GM23338 (cell line): ENCODE measurements around the gene SLC23A2. TPM values are rescaled to one million over a fixed set of nuclear protein-coding genes. Genes with fewer than 3 reads are reported as not detected.

Source experiments
- ATAC-seq: fragments of 200-7000 bp; cut with Tn5 transposase; 3 replicates; pipeline ENCODE4 v1.9.1; 2020
- DNase-seq: peaks from one replicate; pipeline ENCODE4 v3.0.0-alpha.2; 2015; ENCODE audit warnings: low spot score
- H2AFZ ChIP-seq: fragments of 200-600 bp; sonication (generic); 2 replicates; pipeline ENCODE4 v1.8.0; 2016; ENCODE audit warnings: antibody characterized with exemption, mild to moderate bottlenecking, moderate library complexity
- H3F3A ChIP-seq: fragments of 200-600 bp; sonication (generic); replicated peaks from 2 replicates; pipeline ENCODE4 v1.8.0; 2017; ENCODE audit warnings: antibody characterized with exemption, mixed run types, low read depth
- H3K27ac ChIP-seq: fragments of 200-600 bp; sonication (generic); 2 replicates; pipeline ENCODE4 v1.6.1; 2016; ENCODE audit warnings: low read depth
- H3K27me3 ChIP-seq: fragments of 200-600 bp; sonication (generic); 2 replicates; pipeline ENCODE4 v1.8.0; 2016; ENCODE audit warnings: mild to moderate bottlenecking, mixed run types, moderate library complexity; ENCODE audit not compliant: insufficient read depth
- H3K36me3 ChIP-seq: fragments of 200-600 bp; sonication (generic); 2 replicates; pipeline ENCODE4 v1.8.0; 2016; ENCODE audit warnings: mild to moderate bottlenecking; ENCODE audit not compliant: insufficient read depth
- H3K4me1 ChIP-seq: fragments of 200-600 bp; sonication (generic); 2 replicates; pipeline ENCODE4 v1.8.0; 2016; ENCODE audit warnings: mild to moderate bottlenecking, moderate library complexity; ENCODE audit not compliant: insufficient read depth
- H3K4me2 ChIP-seq: fragments of 200-600 bp; sonication (generic); 2 replicates; pipeline ENCODE4 v1.7.1; 2017; ENCODE audit warnings: mixed run types
- H3K4me3 ChIP-seq: fragments of 200-600 bp; sonication (generic); 2 replicates; pipeline ENCODE4 v1.6.1; 2016; ENCODE audit warnings: mixed run types
- H3K79me2 ChIP-seq: fragments of 200-600 bp; sonication (generic); replicated peaks from 2 replicates; pipeline ENCODE4 v1.8.0; 2017; ENCODE audit warnings: mild to moderate bottlenecking; ENCODE audit not compliant: insufficient read depth
- H3K9me2 ChIP-seq: fragments of 200-600 bp; sonication (generic); 2 replicates; pipeline ENCODE4 v1.8.0; 2017; ENCODE audit not compliant: insufficient read depth
- H4K20me1 ChIP-seq: fragments of 200-600 bp; sonication (generic); replicated peaks from 2 replicates; pipeline ENCODE4 v1.8.0; 2017; ENCODE audit warnings: mild to moderate bottlenecking; ENCODE audit not compliant: insufficient read depth
- H3K27ac Mint-ChIP-seq: 2 replicates; pipeline ENCODE4 v1.8.0; 2020; ENCODE audit warnings: inconsistent platforms, mild to moderate bottlenecking, moderate library complexity, mixed read lengths
- H3K27me3 Mint-ChIP-seq: 3 replicates; pipeline ENCODE4 v1.8.0; 2022; ENCODE audit warnings: low read depth, mild to moderate bottlenecking, moderate library complexity, mixed read lengths, inconsistent platforms; ENCODE audit not compliant: insufficient read depth, poor library complexity
- H3K36me3 Mint-ChIP-seq: 3 replicates; pipeline ENCODE4 v1.8.0; 2021; ENCODE audit warnings: low read depth, mild to moderate bottlenecking, inconsistent platforms, moderate library complexity, mixed read lengths
- H3K4me1 Mint-ChIP-seq: 3 replicates; pipeline ENCODE4 v1.8.0; 2020; ENCODE audit warnings: mild to moderate bottlenecking, inconsistent platforms, mixed read lengths
- H3K4me3 Mint-ChIP-seq: 3 replicates; pipeline ENCODE4 v1.8.0; 2021; ENCODE audit warnings: moderate library complexity, mild to moderate bottlenecking, inconsistent platforms, mixed read lengths
- H3K9me3 Mint-ChIP-seq: 3 replicates; pipeline ENCODE4 v1.8.0; 2020; ENCODE audit warnings: moderate library complexity, mild to moderate bottlenecking, inconsistent platforms, mixed read lengths
- CREB1 ChIP-seq: fragments of 250-450 bp; sonication (Bioruptor Pico); IDR thresholded peaks from 2 replicates; pipeline ENCODE4 v1.5.0; 2020; ENCODE audit warnings: low read depth, mild to moderate bottlenecking, moderate library complexity
- CTCF ChIP-seq, 2 experiments: fragments of 200-600 bp in 1 of 2; sonication (generic) in 1 of 2; conservative IDR thresholded peaks; 2 replicates each; pipeline versions ENCODE4 v1.5.1 to v1.6.1; 2016 to 2017; ENCODE audit warnings: antibody characterized with exemption in 2 of 2, low read depth in 2 of 2, mild to moderate bottlenecking in 2 of 2, moderate library complexity in 1 of 2
- ETS1 ChIP-seq: IDR thresholded peaks from 2 replicates; pipeline ENCODE4 v1.6.1; 2016; ENCODE audit warnings: antibody characterized with exemption
- EZH2 ChIP-seq: fragments of 200-600 bp; sonication (generic); IDR thresholded peaks from one replicate; pipeline ENCODE4 v1.8.0; 2017; ENCODE audit warnings: antibody characterized with exemption, mild to moderate bottlenecking, low read depth; ENCODE audit not compliant: unreplicated experiment
- EZH2phosphoT487 ChIP-seq: fragments of 200-600 bp; sonication (generic); IDR thresholded peaks from one replicate; pipeline ENCODE4 v1.8.1; 2018; ENCODE audit warnings: antibody characterized with exemption; ENCODE audit not compliant: unreplicated experiment
- JUNB ChIP-seq: IDR thresholded peaks from one replicate; pipeline ENCODE4 v1.6.1; 2016; ENCODE audit warnings: antibody characterized with exemption; ENCODE audit not compliant: unreplicated experiment
- NANOG ChIP-seq: IDR thresholded peaks from 2 replicates; pipeline ENCODE4 v1.6.1; 2016; ENCODE audit warnings: antibody characterized with exemption, borderline replicate concordance
- POLR2AphosphoS5 ChIP-seq: IDR thresholded peaks from 2 replicates; pipeline ENCODE4 v1.6.1; 2016; ENCODE audit warnings: antibody characterized with exemption, low read depth
- STAT1 ChIP-seq: IDR thresholded peaks from one replicate; pipeline ENCODE4 v1.6.1; 2016; ENCODE audit warnings: antibody characterized with exemption; ENCODE audit not compliant: unreplicated experiment
- ZNF114 ChIP-seq: fragments of 250-450 bp; sonication (Bioruptor Pico); IDR thresholded peaks from 2 replicates; pipeline ENCODE4 v1.5.0; 2020; ENCODE audit warnings: mild to moderate bottlenecking, moderate library complexity
- ZNF331 ChIP-seq: fragments of 250-450 bp; sonication (Bioruptor Pico); IDR thresholded peaks from 2 replicates; pipeline ENCODE4 v1.5.0; 2020; ENCODE audit warnings: low read depth, mild to moderate bottlenecking, moderate library complexity
- polyA plus RNA-seq: library from polyadenylated mRNA; unstranded; fragments of >200 nt; fragmentation: Nextera tagmentation; extraction: Ambion mirVana; gene quantifications from 2 replicates; pipeline ENCODE4 v1.2.1, GENCODE V29; 2016
- total RNA-seq: library from RNA; depleted of rRNA; stranded (reverse); fragments of >200 nt; shearing (Covaris generic); gene quantifications from 2 replicates; pipeline ENCODE4 v1.2.3, GENCODE V29; 2014
- TF ChIP-seq, protein P1 (sequence below): IDR thresholded peaks from one replicate; pipeline ENCODE4 v1.6.1; 2018; ENCODE audit warnings: antibody characterized with exemption; ENCODE audit not compliant: unreplicated experiment
- TF ChIP-seq, protein P2 (sequence below): fragments of 250-450 bp; sonication (Bioruptor Pico); IDR thresholded peaks from 2 replicates; pipeline ENCODE4 v1.5.0; 2020; ENCODE audit warnings: mild to moderate bottlenecking, moderate library complexity

The SLC23A2 gene
- total and polyA plus RNA-seq, 2 experiments from 2014 or later, result 4.4 to 20.2 TPM

- no peaks in the 10 kb centered on the region for H3K9me3 Mint-ChIP-seq
- H3K4me1 ChIP-seq, result peaks cover 4% of the 10 kb centered on the region; the same call in 1 of the 2 replicates
- H3K27ac Mint-ChIP-seq, result no peak overlapping the region
These were observed 69.2 kb downstream of the SLC23A2 start for GRCh38 chr20:4932061-4932460.

More at GRCh38 chr20:4932061-4932460, 69.2 kb downstream of the SLC23A2 start:
- Mint-ChIP-seq H3K4me1 (peaks cover 15% of the 10 kb centered on the region), H3K27me3 (peaks cover 2% of the 10 kb centered on the region), H3K4me3 (no peak overlapping the region), H3K36me3 (no peaks in the 10 kb centered on the region)
- ATAC-seq (no peak), DNase-seq (no peak)
- TF ChIP-seq POLR2AphosphoS5 (no peak), ETS1 (no peak), EZH2 (no peak), CREB1 (no peak), STAT1 (no peak), ZNF331 (no peak), NANOG (no peak), EZH2phosphoT487 (no peak), CTCF (conservative IDR thresholded peaks at IDR 0.05; ENCODE audit: low read depth in 2 of 2) (no peak), JUNB (no peak), ZNF114 (CRISPR knock-in tag) (no peak)
- TF ChIP-seq, protein P1, sequence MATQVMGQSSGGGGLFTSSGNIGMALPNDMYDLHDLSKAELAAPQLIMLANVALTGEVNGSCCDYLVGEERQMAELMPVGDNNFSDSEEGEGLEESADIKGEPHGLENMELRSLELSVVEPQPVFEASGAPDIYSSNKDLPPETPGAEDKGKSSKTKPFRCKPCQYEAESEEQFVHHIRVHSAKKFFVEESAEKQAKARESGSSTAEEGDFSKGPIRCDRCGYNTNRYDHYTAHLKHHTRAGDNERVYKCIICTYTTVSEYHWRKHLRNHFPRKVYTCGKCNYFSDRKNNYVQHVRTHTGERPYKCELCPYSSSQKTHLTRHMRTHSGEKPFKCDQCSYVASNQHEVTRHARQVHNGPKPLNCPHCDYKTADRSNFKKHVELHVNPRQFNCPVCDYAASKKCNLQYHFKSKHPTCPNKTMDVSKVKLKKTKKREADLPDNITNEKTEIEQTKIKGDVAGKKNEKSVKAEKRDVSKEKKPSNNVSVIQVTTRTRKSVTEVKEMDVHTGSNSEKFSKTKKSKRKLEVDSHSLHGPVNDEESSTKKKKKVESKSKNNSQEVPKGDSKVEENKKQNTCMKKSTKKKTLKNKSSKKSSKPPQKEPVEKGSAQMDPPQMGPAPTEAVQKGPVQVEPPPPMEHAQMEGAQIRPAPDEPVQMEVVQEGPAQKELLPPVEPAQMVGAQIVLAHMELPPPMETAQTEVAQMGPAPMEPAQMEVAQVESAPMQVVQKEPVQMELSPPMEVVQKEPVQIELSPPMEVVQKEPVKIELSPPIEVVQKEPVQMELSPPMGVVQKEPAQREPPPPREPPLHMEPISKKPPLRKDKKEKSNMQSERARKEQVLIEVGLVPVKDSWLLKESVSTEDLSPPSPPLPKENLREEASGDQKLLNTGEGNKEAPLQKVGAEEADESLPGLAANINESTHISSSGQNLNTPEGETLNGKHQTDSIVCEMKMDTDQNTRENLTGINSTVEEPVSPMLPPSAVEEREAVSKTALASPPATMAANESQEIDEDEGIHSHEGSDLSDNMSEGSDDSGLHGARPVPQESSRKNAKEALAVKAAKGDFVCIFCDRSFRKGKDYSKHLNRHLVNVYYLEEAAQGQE, result no peak
- TF ChIP-seq, protein P2, sequence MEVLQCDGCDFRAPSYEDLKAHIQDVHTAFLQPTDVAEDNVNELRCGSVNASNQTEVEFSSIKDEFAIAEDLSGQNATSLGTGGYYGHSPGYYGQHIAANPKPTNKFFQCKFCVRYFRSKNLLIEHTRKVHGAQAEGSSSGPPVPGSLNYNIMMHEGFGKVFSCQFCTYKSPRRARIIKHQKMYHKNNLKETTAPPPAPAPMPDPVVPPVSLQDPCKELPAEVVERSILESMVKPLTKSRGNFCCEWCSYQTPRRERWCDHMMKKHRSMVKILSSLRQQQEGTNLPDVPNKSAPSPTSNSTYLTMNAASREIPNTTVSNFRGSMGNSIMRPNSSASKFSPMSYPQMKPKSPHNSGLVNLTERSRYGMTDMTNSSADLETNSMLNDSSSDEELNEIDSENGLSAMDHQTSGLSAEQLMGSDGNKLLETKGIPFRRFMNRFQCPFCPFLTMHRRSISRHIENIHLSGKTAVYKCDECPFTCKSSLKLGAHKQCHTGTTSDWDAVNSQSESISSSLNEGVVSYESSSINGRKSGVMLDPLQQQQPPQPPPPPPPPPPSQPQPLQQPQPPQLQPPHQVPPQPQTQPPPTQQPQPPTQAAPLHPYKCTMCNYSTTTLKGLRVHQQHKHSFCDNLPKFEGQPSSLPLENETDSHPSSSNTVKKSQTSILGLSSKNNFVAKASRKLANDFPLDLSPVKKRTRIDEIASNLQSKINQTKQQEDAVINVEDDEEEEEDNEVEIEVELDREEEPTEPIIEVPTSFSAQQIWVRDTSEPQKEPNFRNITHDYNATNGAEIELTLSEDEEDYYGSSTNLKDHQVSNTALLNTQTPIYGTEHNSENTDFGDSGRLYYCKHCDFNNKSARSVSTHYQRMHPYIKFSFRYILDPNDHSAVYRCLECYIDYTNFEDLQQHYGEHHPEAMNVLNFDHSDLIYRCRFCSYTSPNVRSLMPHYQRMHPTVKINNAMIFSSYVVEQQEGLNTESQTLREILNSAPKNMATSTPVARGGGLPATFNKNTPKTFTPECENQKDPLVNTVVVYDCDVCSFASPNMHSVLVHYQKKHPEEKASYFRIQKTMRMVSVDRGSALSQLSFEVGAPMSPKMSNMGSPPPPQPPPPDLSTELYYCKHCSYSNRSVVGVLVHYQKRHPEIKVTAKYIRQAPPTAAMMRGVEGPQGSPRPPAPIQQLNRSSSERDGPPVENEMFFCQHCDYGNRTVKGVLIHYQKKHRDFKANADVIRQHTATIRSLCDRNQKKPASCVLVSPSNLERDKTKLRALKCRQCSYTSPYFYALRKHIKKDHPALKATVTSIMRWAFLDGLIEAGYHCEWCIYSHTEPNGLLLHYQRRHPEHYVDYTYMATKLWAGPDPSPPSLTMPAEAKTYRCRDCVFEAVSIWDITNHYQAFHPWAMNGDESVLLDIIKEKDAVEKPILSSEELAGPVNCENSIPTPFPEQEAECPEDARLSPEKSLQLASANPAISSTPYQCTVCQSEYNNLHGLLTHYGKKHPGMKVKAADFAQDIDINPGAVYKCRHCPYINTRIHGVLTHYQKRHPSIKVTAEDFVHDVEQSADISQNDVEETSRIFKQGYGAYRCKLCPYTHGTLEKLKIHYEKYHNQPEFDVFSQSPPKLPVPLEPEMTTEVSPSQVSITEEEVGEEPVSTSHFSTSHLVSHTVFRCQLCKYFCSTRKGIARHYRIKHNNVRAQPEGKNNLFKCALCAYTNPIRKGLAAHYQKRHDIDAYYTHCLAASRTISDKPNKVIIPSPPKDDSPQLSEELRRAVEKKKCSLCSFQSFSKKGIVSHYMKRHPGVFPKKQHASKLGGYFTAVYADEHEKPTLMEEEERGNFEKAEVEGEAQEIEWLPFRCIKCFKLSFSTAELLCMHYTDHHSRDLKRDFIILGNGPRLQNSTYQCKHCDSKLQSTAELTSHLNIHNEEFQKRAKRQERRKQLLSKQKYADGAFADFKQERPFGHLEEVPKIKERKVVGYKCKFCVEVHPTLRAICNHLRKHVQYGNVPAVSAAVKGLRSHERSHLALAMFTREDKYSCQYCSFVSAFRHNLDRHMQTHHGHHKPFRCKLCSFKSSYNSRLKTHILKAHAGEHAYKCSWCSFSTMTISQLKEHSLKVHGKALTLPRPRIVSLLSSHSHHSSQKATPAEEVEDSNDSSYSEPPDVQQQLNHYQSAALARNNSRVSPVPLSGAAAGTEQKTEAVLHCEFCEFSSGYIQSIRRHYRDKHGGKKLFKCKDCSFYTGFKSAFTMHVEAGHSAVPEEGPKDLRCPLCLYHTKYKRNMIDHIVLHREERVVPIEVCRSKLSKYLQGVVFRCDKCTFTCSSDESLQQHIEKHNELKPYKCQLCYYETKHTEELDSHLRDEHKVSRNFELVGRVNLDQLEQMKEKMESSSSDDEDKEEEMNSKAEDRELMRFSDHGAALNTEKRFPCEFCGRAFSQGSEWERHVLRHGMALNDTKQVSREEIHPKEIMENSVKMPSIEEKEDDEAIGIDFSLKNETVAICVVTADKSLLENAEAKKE (CRISPR knock-in tag), result no peak
- Histone ChIP-seq H3K27ac (peak overlapping the region; percentile 56; the same call in 1 of the 2 replicates), H3K9me2 (no peaks in the 10 kb centered on the region), H3K4me2 (no peak overlapping the region), H4K20me1 (no peaks in the 10 kb centered on the region; the same call in 1 of the 2 replicates), H3K27me3 (no peaks in the 10 kb centered on the region), H3K4me3 (no peak overlapping the region), H2AFZ (no peak overlapping the region), H3K36me3 (0 out of 2 replicates have a peak, but pooled peaks cover 3% of the 10 kb centered on the region), H3K79me2 (no peaks in the 10 kb centered on the region; the same call in 1 of the 2 replicates), H3F3A (no peaks in the 10 kb centered on the region)
